ENCODE results near the gene CLIC1.

GRCh38 chr6:31779908-31780307, 43.6 kb upstream of the CLIC1 start:
- no peak for TF ChIP-seq CTCF (IDR thresholded peaks at IDR 0.05; ENCODE audit: poor library complexity)
- TF ChIP-seq EZH2 (IDR thresholded peaks at IDR 0.05; ENCODE audit: borderline replicate concordance) = no peak
- TF ChIP-seq EZH2phosphoT487 (IDR thresholded peaks at IDR 0.05; ENCODE audit: low read depth, severe bottlenecking, unreplicated experiment) = no peak
